Astrocyte (in vitro differentiated cells and primary cell): ENCODE data around the gene WFS1. TPM values are rescaled to one million over a fixed set of nuclear protein-coding genes. Genes with fewer than 3 reads are reported as not detected.

Experiments used
- DNase-seq: peaks from one replicate; pipeline ENCODE4 v3.0.0-alpha.2; 2010; ENCODE audit warnings: low read depth
- FAIRE-seq: peaks from 2 replicates; lab custom pipeline; 2011; peaks lifted over from hg19 to GRCh38; lab: Jason Lieb, UNC
- H2AFZ ChIP-seq: 2 replicates; pipeline ENCODE4 v1.6.0; 2012; ENCODE audit warnings: low read depth, low read length, inconsistent platforms
- H3K27ac ChIP-seq: 2 replicates; pipeline ENCODE4 v1.5.1; 2011; ENCODE audit warnings: low read depth, low read length, inconsistent platforms
- H3K27me3 ChIP-seq: 2 replicates; pipeline ENCODE4 v1.6.0; 2011; ENCODE audit warnings: low read length, inconsistent platforms; ENCODE audit not compliant: insufficient read depth
- H3K36me3 ChIP-seq: 2 replicates; pipeline ENCODE4 v1.5.1; 2011; ENCODE audit warnings: low read length, inconsistent platforms; ENCODE audit not compliant: insufficient read depth
- H3K4me1 ChIP-seq: 2 replicates; pipeline ENCODE4 v1.5.1; 2011; ENCODE audit warnings: low read length, inconsistent platforms; ENCODE audit not compliant: insufficient read depth
- H3K4me2 ChIP-seq: 2 replicates; pipeline ENCODE4 v1.6.0; 2012; ENCODE audit warnings: low read length, inconsistent platforms
- H3K4me3 ChIP-seq: 2 replicates; pipeline ENCODE4 v1.5.1; 2011; ENCODE audit warnings: low read depth, mild to moderate bottlenecking, low read length, inconsistent platforms; ENCODE audit not compliant: insufficient read depth
- H3K79me2 ChIP-seq: 2 replicates; pipeline ENCODE4 v1.6.0; 2012; ENCODE audit warnings: mild to moderate bottlenecking, low read length, inconsistent platforms; ENCODE audit not compliant: insufficient read depth
- H3K9ac ChIP-seq: 2 replicates; pipeline ENCODE4 v1.6.0; 2012; ENCODE audit warnings: mild to moderate bottlenecking, low read length, inconsistent platforms
- H3K9me3 ChIP-seq: 2 replicates; pipeline ENCODE4 v1.5.1; 2012; ENCODE audit warnings: low read depth, mild to moderate bottlenecking, low read length, inconsistent platforms; ENCODE audit not compliant: insufficient read depth
- H4K20me1 ChIP-seq: 2 replicates; pipeline ENCODE4 v1.6.0; 2012; ENCODE audit warnings: low read length, inconsistent platforms; ENCODE audit not compliant: insufficient read depth
- H3K27ac Mint-ChIP-seq: one replicate; pipeline ENCODE4 v1.8.0; 2021; ENCODE audit warnings: mild to moderate bottlenecking, mixed read lengths; ENCODE audit not compliant: unreplicated experiment
- H3K27me3 Mint-ChIP-seq: one replicate; pipeline ENCODE4 v1.8.0; 2021; ENCODE audit warnings: low read depth, mixed read lengths; ENCODE audit not compliant: unreplicated experiment
- H3K36me3 Mint-ChIP-seq: one replicate; pipeline ENCODE4 v1.8.0; 2021; ENCODE audit warnings: low read depth, mixed read lengths; ENCODE audit not compliant: unreplicated experiment
- H3K4me1 Mint-ChIP-seq: one replicate; pipeline ENCODE4 v1.8.0; 2021; ENCODE audit warnings: low read depth, mixed read lengths; ENCODE audit not compliant: unreplicated experiment
- H3K4me3 Mint-ChIP-seq: one replicate; pipeline ENCODE4 v1.8.0; 2021; ENCODE audit warnings: mild to moderate bottlenecking, moderate library complexity, mixed read lengths; ENCODE audit not compliant: unreplicated experiment
- H3K9me3 Mint-ChIP-seq: one replicate; pipeline ENCODE4 v1.8.0; 2021; ENCODE audit warnings: mild to moderate bottlenecking, mixed read lengths; ENCODE audit not compliant: unreplicated experiment
- EZH2 ChIP-seq: IDR thresholded peaks from 2 replicates; pipeline ENCODE4 v1.6.1; 2012; ENCODE audit warnings: mild to moderate bottlenecking, low read length, inconsistent platforms; ENCODE audit not compliant: insufficient read depth
- total RNA-seq: library from RNA; stranded (reverse); gene quantifications from 2 replicates; pipeline ENCODE4 v1.2.1, GENCODE V29; 2021
- TF ChIP-seq, protein P1 (sequence below): IDR thresholded peaks from 2 replicates; pipeline ENCODE4 v1.5.1; 2011; ENCODE audit warnings: low read depth, mild to moderate bottlenecking, inconsistent platforms, low read length, moderate library complexity; ENCODE audit not compliant: insufficient read depth

The WFS1 gene
- total RNA-seq, 1 donor from 2014 or later, result 39.0 TPM

DNA sequence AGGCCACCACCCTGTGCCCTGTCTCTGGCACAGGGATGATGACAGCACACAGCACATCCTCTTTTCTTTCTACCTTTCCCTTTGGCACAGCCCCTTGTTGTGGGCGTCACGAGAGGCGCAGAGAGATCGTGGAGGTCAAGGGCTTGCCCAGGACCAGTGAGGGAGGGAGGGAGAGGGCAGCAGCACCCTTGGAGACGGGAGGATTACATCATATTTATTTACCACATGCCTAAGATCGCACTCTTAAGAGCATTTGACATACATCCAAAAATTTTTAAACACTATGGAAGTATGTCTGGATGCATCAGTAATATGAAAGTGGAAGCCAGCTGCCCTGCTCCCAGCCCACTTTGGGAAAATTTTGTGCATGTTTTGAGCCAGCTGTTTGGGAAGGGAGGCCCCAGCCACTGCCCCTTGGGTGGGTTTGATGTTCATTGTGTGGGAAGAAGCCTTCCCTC, 12.7 kb downstream of the WFS1 start:
- no peak for FAIRE-seq
- H3K27ac ChIP-seq, result no peak overlapping the region
- peaks cover 88% of the 10 kb centered on the region for H4K20me1 ChIP-seq

DNA sequence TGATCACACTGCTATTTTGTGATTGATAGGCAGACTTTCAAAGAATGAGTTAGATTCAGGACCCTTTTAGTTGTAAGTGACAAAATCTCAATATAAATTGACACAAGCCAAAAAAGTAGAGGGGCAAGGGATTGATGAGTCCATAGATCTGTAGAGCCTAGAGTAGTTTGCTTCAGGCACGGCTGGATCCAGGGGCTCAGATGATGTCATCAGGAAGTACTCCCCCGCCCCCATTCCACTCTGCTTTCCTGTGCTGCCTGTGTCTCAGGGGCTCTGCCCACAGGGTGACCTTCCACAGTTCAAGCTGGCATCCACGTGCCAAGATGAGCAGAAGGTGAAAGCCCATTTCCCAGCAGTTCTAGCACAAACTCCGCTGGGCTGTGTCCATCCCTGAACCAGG, 13.6 kb downstream of the WFS1 start:
- Histone ChIP-seq H3K4me1 (peaks cover 11% of the 10 kb centered on the region), H3K9me3 (no peaks in the 10 kb centered on the region), H3K79me2 (peaks cover 4% of the 10 kb centered on the region), H3K9ac (no peak overlapping the region), H3K36me3 (peaks cover 2% of the 10 kb centered on the region), H4K20me1 (peaks cover 78% of the 10 kb centered on the region), H3K27me3 (no peaks in the 10 kb centered on the region), H3K4me3 (no peak overlapping the region), H3K4me2 (no peak overlapping the region), H3K27ac (no peak overlapping the region), H2AFZ (no peak overlapping the region)
- DNase-seq (no peak), FAIRE-seq (no peak)
- H3K27ac Mint-ChIP-seq, result no peak overlapping the region
- no peaks in the 10 kb centered on the region for H3K9me3 Mint-ChIP-seq
- peaks cover 22% of the 10 kb centered on the region for H3K36me3 Mint-ChIP-seq
- H3K27me3 Mint-ChIP-seq, result no peaks in the 10 kb centered on the region
- no peak overlapping the region for H3K4me3 Mint-ChIP-seq
- TF ChIP-seq EZH2, result no peak
- TF ChIP-seq, protein P1, sequence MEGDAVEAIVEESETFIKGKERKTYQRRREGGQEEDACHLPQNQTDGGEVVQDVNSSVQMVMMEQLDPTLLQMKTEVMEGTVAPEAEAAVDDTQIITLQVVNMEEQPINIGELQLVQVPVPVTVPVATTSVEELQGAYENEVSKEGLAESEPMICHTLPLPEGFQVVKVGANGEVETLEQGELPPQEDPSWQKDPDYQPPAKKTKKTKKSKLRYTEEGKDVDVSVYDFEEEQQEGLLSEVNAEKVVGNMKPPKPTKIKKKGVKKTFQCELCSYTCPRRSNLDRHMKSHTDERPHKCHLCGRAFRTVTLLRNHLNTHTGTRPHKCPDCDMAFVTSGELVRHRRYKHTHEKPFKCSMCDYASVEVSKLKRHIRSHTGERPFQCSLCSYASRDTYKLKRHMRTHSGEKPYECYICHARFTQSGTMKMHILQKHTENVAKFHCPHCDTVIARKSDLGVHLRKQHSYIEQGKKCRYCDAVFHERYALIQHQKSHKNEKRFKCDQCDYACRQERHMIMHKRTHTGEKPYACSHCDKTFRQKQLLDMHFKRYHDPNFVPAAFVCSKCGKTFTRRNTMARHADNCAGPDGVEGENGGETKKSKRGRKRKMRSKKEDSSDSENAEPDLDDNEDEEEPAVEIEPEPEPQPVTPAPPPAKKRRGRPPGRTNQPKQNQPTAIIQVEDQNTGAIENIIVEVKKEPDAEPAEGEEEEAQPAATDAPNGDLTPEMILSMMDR, result no peak
- H3K4me1 Mint-ChIP-seq, result peaks cover 6% of the 10 kb centered on the region

More for the DNA sequence above, 12.7 kb downstream of the WFS1 start:
- Mint-ChIP-seq H3K27ac (peak overlapping the region; percentile 81), H3K4me1 (peaks cover 6% of the 10 kb centered on the region), H3K36me3 (peaks cover 21% of the 10 kb centered on the region), H3K27me3 (no peaks in the 10 kb centered on the region), H3K9me3 (no peaks in the 10 kb centered on the region), H3K4me3 (no peak overlapping the region)
- Histone ChIP-seq H3K4me2 (no peak overlapping the region), H2AFZ (no peak overlapping the region), H3K4me1 (peaks cover 14% of the 10 kb centered on the region), H3K4me3 (no peak overlapping the region), H3K79me2 (peaks cover 7% of the 10 kb centered on the region), H3K9me3 (no peaks in the 10 kb centered on the region), H3K36me3 (peaks cover 2% of the 10 kb centered on the region), H3K27me3 (no peaks in the 10 kb centered on the region), H3K9ac (no peak overlapping the region)
- TF ChIP-seq EZH2, result no peak
- TF ChIP-seq, protein P1, result no peak
- peak; percentile 16 for DNase-seq

DNA sequence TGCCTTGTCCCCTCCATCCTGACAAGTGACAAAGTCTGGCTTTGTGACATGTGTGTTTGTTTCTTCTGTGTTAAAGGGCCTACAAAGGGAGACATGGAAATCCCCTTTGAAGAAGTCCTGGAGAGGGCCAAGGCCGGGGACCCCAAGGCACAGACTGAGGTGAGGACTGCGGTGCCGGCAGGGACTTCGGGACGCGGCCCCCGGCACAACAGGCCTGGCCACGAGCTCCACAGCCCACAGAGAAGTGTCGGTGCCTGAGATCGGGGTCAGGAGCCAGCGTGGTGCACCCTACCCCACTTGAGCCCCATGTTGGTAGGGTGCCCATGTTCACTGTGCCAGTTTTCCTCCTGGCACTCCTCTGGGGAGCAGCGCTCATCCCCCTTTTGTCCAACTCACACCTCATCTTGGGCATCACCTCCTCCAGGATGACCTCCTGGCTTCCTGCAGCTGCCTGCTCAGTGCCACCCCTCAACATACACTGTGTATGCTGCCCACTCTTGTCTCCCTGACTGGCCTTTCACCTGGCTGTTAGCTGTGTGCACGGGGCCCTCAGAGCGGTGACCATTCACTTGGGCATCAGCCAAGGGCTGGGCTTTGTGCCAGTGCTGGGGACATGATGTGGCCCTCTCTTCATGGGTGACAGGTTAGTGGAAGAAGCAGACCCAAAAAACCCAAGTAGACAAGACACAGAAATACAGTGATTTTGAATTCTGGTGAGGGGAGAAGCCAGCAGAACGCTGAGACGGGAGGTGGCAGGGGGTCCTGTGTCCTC, 17.6 kb downstream of the WFS1 start:
- DNase-seq (no peak), FAIRE-seq (no peak)
- Histone ChIP-seq H4K20me1 (peaks cover 40% of the 10 kb centered on the region), H3K79me2 (no peaks in the 10 kb centered on the region), H3K27me3 (no peaks in the 10 kb centered on the region), H3K4me3 (no peak overlapping the region), H3K9me3 (no peaks in the 10 kb centered on the region), H3K27ac (no peak overlapping the region), H3K4me1 (no peaks in the 10 kb centered on the region), H3K4me2 (no peak overlapping the region), H3K36me3 (peaks cover 9% of the 10 kb centered on the region), H3K9ac (no peak overlapping the region), H2AFZ (no peak overlapping the region)
- no peak for TF ChIP-seq EZH2
- TF ChIP-seq, protein P1, result no peak
- H3K4me3 Mint-ChIP-seq, result no peak overlapping the region
- no peak overlapping the region for H3K27ac Mint-ChIP-seq
- peaks cover 23% of the 10 kb centered on the region for H3K36me3 Mint-ChIP-seq
- no peaks in the 10 kb centered on the region for H3K9me3 Mint-ChIP-seq
- H3K27me3 Mint-ChIP-seq, result no peaks in the 10 kb centered on the region
- no peaks in the 10 kb centered on the region for H3K4me1 Mint-ChIP-seq
